Measurements from ENCODE around the gene UBL4A. TPM values are rescaled to one million over a fixed set of nuclear protein-coding genes. Genes with fewer than 3 reads are reported as not detected.

UBL4A gene
- total and polyA plus RNA-seq, 2 donors (not counting 3 experiments of a cell fraction or from before 2014, with no cell fraction given) = 25.3 to 31.4 TPM

- Histone ChIP-seq H3K4me2 (ENCODE audit: insufficient read depth, low read length) (no peak overlapping the region), H3K36me3 (ENCODE audit: control insufficient read depth in 2 of 2, extremely low read depth in 1 of 2, insufficient read depth in 2 of 2, low read length in 2 of 2) (peaks cover 0 to 46% of the 10 kb centered on the region in 2 experiments), H3K4me1 (ENCODE audit: control insufficient read depth, extremely low read depth, insufficient read depth, low read length) (no peaks in the 10 kb centered on the region), H3K79me2 (ENCODE audit: control insufficient read depth, insufficient read depth, low read length) (no peaks in the 10 kb centered on the region), H3K4me3 (replicated peaks in 1 of 3; ENCODE audit: insufficient read depth in 1 of 3, low read depth in 1 of 3, low read length in 3 of 3) (no peak overlapping the region), H3K27me3 (ENCODE audit: control insufficient read depth in 2 of 2, insufficient read depth in 2 of 2, low read length in 2 of 2) (no peaks in the 10 kb centered on the region), H4K20me1 (replicated peaks; ENCODE audit: control insufficient read depth, extremely low read depth, insufficient read depth, low read length) (no peaks in the 10 kb centered on the region), H3K9me1 (replicated peaks; ENCODE audit: control insufficient read depth, extremely low read depth, insufficient read depth, low read length) (no peaks in the 10 kb centered on the region), H3K27ac (ENCODE audit: insufficient read depth, low read depth, low read length) (no peak overlapping the region), H3K9me3 (replicated peaks; ENCODE audit: control insufficient read depth, insufficient read depth, low read length) (no peaks in the 10 kb centered on the region), H3K9ac (replicated peaks; ENCODE audit: extremely low read depth, insufficient read depth, low read length) (no peak overlapping the region), H2AFZ (ENCODE audit: low read depth, low read length) (no peak overlapping the region)
- no TSS peak for BruUV-seq (replicated peaks)
- DNase-seq (ENCODE audit: low read depth, low spot score) (no peak), FAIRE-seq (no peak)
- dilution Hi-C loops (cut with MboI; ENCODE audit: extremely low pct_ligation_motif_present, low sequenced_read_pairs) = no loop called here
- ChIA-PET CTCF (no interaction called here), POLR2A (no interaction called here)
- TF ChIP-seq MYC (IDR thresholded peaks at IDR 0.05; ENCODE audit: low read depth, low read length) = no peak
- no peak for TF ChIP-seq EZH2 (IDR thresholded peaks at IDR 0.05; ENCODE audit: borderline replicate concordance, low read depth, low read length, severe bottlenecking)
- TF ChIP-seq, protein P1, sequence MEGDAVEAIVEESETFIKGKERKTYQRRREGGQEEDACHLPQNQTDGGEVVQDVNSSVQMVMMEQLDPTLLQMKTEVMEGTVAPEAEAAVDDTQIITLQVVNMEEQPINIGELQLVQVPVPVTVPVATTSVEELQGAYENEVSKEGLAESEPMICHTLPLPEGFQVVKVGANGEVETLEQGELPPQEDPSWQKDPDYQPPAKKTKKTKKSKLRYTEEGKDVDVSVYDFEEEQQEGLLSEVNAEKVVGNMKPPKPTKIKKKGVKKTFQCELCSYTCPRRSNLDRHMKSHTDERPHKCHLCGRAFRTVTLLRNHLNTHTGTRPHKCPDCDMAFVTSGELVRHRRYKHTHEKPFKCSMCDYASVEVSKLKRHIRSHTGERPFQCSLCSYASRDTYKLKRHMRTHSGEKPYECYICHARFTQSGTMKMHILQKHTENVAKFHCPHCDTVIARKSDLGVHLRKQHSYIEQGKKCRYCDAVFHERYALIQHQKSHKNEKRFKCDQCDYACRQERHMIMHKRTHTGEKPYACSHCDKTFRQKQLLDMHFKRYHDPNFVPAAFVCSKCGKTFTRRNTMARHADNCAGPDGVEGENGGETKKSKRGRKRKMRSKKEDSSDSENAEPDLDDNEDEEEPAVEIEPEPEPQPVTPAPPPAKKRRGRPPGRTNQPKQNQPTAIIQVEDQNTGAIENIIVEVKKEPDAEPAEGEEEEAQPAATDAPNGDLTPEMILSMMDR (IDR thresholded peaks at IDR 0.05; ENCODE audit: extremely low read depth in 1 of 2, insufficient read depth in 1 of 2, low read depth in 1 of 2, low read length in 2 of 2) = no peak
- no peak for TF ChIP-seq POLR2A (IDR thresholded peaks at IDR 0.05; ENCODE audit: low read depth, low read length)
- no peak for TF ChIP-seq MAX (IDR thresholded peaks at IDR 0.05; ENCODE audit: insufficient read depth, insufficient read length)
- TF ChIP-seq FOS (IDR thresholded peaks at IDR 0.05; ENCODE audit: borderline replicate concordance, insufficient read depth, low read length) = no peak
- no peak for TF ChIP-seq GATA2 (IDR thresholded peaks at IDR 0.05; ENCODE audit: insufficient read depth, insufficient read length, low read depth, low read length)
- no peak for TF ChIP-seq POLR2AphosphoS5 (IDR thresholded peaks at IDR 0.05; ENCODE audit: insufficient read depth, low read depth, low read length)
- TF ChIP-seq JUN (IDR thresholded peaks at IDR 0.05; ENCODE audit: borderline replicate concordance, insufficient read depth, insufficient read length, low read depth) = no peak
- intact Hi-C loops (cut with micrococcal nuclease) = no loop called here
These were observed 17.3 kb downstream of the UBL4A start for GRCh38 chrX:154469114-154469513.
